Ovary (tissue), 9 donors: ENCODE results near the gene MMP14. TPM values are rescaled to one million over a fixed set of nuclear protein-coding genes. Genes with fewer than 3 reads are reported as not detected.
A peak's percentile ranks its signal among the peaks of the same experiment; 100 is the strongest.
"Not testable (repeated sequence)": the region's sequence is repeated elsewhere in the genome, so short reads cannot be mapped to it uniquely, and the experiment has no call there.

Source experiments
- DNase-seq, 5 donors: peaks; one replicate each; pipeline ENCODE4 v3.0.0-alpha.2; 2019 to 2020
- H3K27ac ChIP-seq, 2 donors: fragments of 200-600 bp; one replicate each; pipeline versions ENCODE4 v1.5.1 to v1.8.0; 2019 to 2022
- H3K27me3 ChIP-seq: fragments of 200-600 bp; one replicate; pipeline ENCODE4 v1.8.0; 2022
- H3K36me3 ChIP-seq: fragments of 200-600 bp; sonication (generic); one replicate; pipeline ENCODE4 v1.5.1; 2019
- H3K4me1 ChIP-seq: one replicate; pipeline ENCODE4 v1.8.1; 2013; ENCODE audit warnings: mild to moderate bottlenecking, moderate library complexity; ENCODE audit not compliant: insufficient read depth
- H3K4me3 ChIP-seq: fragments of 200-600 bp; sonication (generic); one replicate; pipeline ENCODE4 v1.5.1; 2017
- H3K9me3 ChIP-seq, 2 donors: fragments of 200-600 bp in 1 of 2; sonication (generic) in 1 of 2; one replicate each; pipeline versions ENCODE4 v1.5.1 to v1.8.1; 2013 to 2019; ENCODE audit warnings: mild to moderate bottlenecking in 1 of 2, moderate library complexity in 1 of 2
- EP300 ChIP-seq: sonication (generic); formaldehyde crosslinking; IDR thresholded peaks from one replicate; pipeline ENCODE4 v1.6.1; 2017; ENCODE audit warnings: antibody characterized with exemption
- POLR2A ChIP-seq: fragments of 450-650 bp; IDR thresholded peaks from one replicate; pipeline ENCODE4 v1.6.1; 2017; ENCODE audit warnings: antibody characterized with exemption, mild to moderate bottlenecking, moderate library complexity
- WGBS, 3 donors: extraction: QIAGEN DNeasy Blood & Tissue Kit in 1 of 3; methylation state at CpG; one replicate each; pipeline versions ENCODE4 v1.1.5 to v1.1.7; 2013 to 2017; 5-methylcytosine and 5-hydroxymethylcytosine counted together
- intact Hi-C, 4 donors: fragments of 100-400 bp; cut with DNase I; formaldehyde crosslinking; loops; one replicate each; pipeline versions ENCODE4 v1.11.0 to v1.15.1; 2022 to 2023
- polyA plus RNA-seq, 2 donors: library from polyadenylated mRNA; stranded (reverse); fragments of 200-250 nt in 1 of 2; fragments of 350-450 nt in 1 of 2; fragmentation: Illumina TruSeq in 1 of 2; extraction: RNeasy Lipid Tissue Mini Kit (QIAGEN cat#74804) in 1 of 2; gene quantifications; one replicate each; pipeline ENCODE4 v1.2.3, GENCODE V29; 2013 to 2014
- total RNA-seq, 7 donors: library from RNA; depleted of rRNA in 2 of 7; stranded (reverse); fragments of >200 nt in 2 of 7; fragmentation: NEBNext Ultra II Directional in 3 of 7; extraction: Animal tissue kit (Norgen Biotek cat#: 25700) in 3 of 7; gene quantifications; one replicate each; pipeline versions ENCODE4 v1.1.0 to v1.2.4, GENCODE V29; 2016 to 2023
- TF ChIP-seq, protein P1 (sequence below), 3 donors: fragments of 450-650 bp in 2 of 3; fragments of 200-600 bp in 1 of 3; IDR thresholded peaks; one replicate each; pipeline versions ENCODE4 v1.5.1 to v1.8.0; 2016 to 2022; ENCODE audit warnings: antibody characterized with exemption in 3 of 3, mild to moderate bottlenecking in 1 of 3
- donor health status: DM: no; HTN: no; CAD: no; lungs with moderate emphysema.
- donor health status: DM: no; HTN: no; CAD: no.
- donor health status: Bipolar disorder and iron deficiency.
- donor health status: DM: yes; HTN: yes; CAD: no.
- donor health status: DM: no; HTN: no; CAD: no.
- donor health status: DM: yes; HTN: yes; CAD: no.

MMP14 gene
- total and polyA plus RNA-seq, 9 donors: 70.0 to 267 (median 156) TPM

GRCh38 chr14:22852940-22853767, 16.8 kb downstream of the MMP14 start:
- H3K27me3 ChIP-seq: no peaks in the 10 kb centered on the region
- DNase-seq: peak; percentile 86 to 97 (median 94)
- WGBS, 3 donors: 1 to 2% (median 1%) methylated on average over 19 to 20 of the region's 20 CpGs
- no peaks in the 10 kb centered on the region for H3K36me3 ChIP-seq
- peak overlapping the region; percentile 31 for H3K4me3 ChIP-seq
- intact Hi-C loops: loop anchor here in 3 of 4 donors (2.0 to 10.0 kb wide), 3 partner anchors 16 to 288 kb away; partner anchors contain the start of gene MMP14 (in 2 of the 3)
- TF ChIP-seq, protein P1, sequence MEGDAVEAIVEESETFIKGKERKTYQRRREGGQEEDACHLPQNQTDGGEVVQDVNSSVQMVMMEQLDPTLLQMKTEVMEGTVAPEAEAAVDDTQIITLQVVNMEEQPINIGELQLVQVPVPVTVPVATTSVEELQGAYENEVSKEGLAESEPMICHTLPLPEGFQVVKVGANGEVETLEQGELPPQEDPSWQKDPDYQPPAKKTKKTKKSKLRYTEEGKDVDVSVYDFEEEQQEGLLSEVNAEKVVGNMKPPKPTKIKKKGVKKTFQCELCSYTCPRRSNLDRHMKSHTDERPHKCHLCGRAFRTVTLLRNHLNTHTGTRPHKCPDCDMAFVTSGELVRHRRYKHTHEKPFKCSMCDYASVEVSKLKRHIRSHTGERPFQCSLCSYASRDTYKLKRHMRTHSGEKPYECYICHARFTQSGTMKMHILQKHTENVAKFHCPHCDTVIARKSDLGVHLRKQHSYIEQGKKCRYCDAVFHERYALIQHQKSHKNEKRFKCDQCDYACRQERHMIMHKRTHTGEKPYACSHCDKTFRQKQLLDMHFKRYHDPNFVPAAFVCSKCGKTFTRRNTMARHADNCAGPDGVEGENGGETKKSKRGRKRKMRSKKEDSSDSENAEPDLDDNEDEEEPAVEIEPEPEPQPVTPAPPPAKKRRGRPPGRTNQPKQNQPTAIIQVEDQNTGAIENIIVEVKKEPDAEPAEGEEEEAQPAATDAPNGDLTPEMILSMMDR (IDR thresholded peaks at IDR 0.05): peak; percentile 80 to 98 (median 97)
- TF ChIP-seq POLR2A (peak; percentile 24), EP300 (no peak)
- peaks cover 23% of the 10 kb centered on the region for H3K4me1 ChIP-seq
- no peaks in the 10 kb centered on the region for H3K9me3 ChIP-seq
- H3K27ac ChIP-seq: peak overlapping the region in 1 of 2 donors; percentile 20

GRCh38 chr14:22854296-22854695, 17.9 kb downstream of the MMP14 start:
- intact Hi-C loops: loop anchor here in 1 of 4 donors (10.0 kb wide), 1 partner anchor 289 kb away; no protein-coding TSS in a partner anchor
- DNase-seq: not testable (repeated sequence)
- 96 to 97% (median 97%) methylated on average over 11 of the region's 11 CpGs for WGBS, 3 donors

DNA sequence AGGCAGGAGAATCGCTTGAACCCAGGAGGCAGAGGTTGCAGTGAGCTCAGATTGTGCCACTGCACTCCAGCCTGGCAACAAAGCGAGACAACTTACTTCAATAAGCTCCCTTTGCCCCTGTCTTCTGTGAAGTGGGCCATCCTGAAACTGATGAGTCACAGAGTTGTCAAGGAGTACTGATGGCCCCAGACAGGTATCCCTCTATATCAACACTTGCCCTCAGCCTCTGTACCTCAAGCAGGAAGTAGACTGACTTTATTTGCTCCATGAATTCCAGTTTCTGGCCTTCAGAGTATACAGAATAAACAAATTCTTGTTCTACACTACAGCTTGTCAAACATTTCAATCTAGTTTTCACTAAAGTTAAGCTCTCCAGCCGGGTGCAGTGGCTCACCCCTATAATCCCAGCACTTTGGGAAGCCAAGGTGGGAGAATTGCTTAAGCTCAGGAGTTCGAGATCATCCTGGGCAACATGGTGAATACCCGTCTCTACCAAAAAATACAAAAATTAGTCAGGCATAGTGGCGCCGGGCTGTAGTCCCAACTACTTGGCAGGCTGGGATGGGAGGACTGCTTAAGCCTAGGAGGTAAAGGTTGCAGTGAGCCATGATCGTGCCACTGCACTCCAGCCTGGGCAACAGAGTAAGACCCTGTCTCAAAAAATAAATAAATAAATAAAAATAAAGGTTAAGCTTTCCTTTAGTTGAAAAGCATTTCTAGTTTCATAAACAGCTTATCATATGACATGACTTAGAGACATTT, 18.8 kb downstream of the MMP14 start:
- no peak for TF ChIP-seq EP300
- TF ChIP-seq, protein P1 (IDR thresholded peaks at IDR 0.05): no peak
- TF ChIP-seq POLR2A: no peak
- Histone ChIP-seq H3K4me1 (peaks cover 13% of the 10 kb centered on the region), H3K36me3 (no peaks in the 10 kb centered on the region), H3K27ac (no peak overlapping the region), H3K4me3 (no peak overlapping the region), H3K27me3 (no peaks in the 10 kb centered on the region), H3K9me3 (no peaks in the 10 kb centered on the region)
- WGBS, 3 donors: 94 to 96% (median 95%) methylated on average over 8 of the region's 8 CpGs
- intact Hi-C loops: loop anchor here in 1 of 4 donors (5.0 to 10.0 kb wide), 2 partner anchors 33 to 290 kb away; no protein-coding TSS in a partner anchor
- DNase-seq: no peak

More at GRCh38 chr14:22854296-22854695, 17.9 kb downstream of the MMP14 start:
- H3K27ac ChIP-seq, H3K27me3 ChIP-seq, H3K4me3 ChIP-seq, H3K9me3 ChIP-seq, H3K36me3 ChIP-seq: not testable (repeated sequence)
- peaks cover 19% of the 10 kb centered on the region for H3K4me1 ChIP-seq

DNA sequence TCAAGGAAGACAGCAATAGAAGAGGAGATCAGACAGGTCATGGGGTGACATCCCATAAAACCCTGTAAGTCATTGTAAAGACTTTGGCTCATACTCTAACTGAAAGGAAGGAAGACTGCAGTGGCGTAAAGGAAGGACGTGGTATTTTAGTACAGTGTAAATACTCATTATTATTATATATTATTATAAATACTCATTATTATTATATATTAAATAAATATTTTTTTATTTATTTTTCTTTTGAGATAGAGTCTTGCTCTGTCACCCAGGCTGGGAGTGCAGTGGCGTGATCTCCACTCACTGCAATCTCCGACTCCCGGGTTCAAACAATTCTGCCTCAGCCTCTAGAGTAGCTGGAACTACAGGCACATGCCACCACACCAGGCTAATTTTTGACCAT, 20.0 kb downstream of the MMP14 start:
- WGBS, 3 donors: 96 to 98% (median 97%) methylated on average over 5 of the region's 5 CpGs
- H3K27me3 ChIP-seq: no peaks in the 10 kb centered on the region
- H3K4me1 ChIP-seq: peaks cover 3% of the 10 kb centered on the region
- H3K4me3 ChIP-seq: no peak overlapping the region
- no peak for DNase-seq
- H3K36me3 ChIP-seq: no peaks in the 10 kb centered on the region
- TF ChIP-seq POLR2A (no peak), EP300 (no peak)
- TF ChIP-seq, protein P1 (IDR thresholded peaks at IDR 0.05): no peak
- no peaks in the 10 kb centered on the region for H3K9me3 ChIP-seq
- intact Hi-C loops: loop anchor here in 1 of 4 donors (5.0 to 10.0 kb wide), 2 partner anchors 34 to 292 kb away; no protein-coding TSS in a partner anchor
- no peak overlapping the region for H3K27ac ChIP-seq

GRCh38 chr14:22860377-22860776, 24.0 kb downstream of the MMP14 start:
- H3K27ac ChIP-seq, H3K4me3 ChIP-seq, intact Hi-C loops, H3K36me3 ChIP-seq, H3K4me1 ChIP-seq, H3K9me3 ChIP-seq, H3K27me3 ChIP-seq: not testable (repeated sequence)
- peak in 1 of 5 donors; percentile 21 for DNase-seq
- 59 to 80% (median 80%) methylated on average over 3 of the region's 3 CpGs for WGBS, 3 donors
